Endothelial cell of umbilical vein (primary cell): Measurements from ENCODE around the gene ZBTB39. TPM values are rescaled to one million over a fixed set of nuclear protein-coding genes. Genes with fewer than 3 reads are reported as not detected.

ENCODE experiments used
- BruUV-seq: library from RNA; stranded (reverse); fragments of 400-500 nt; replicated peaks from 2 replicates; lab custom pipeline; 2021; lab: Mats Ljungman, UMichigan
- CTCF ChIA-PET: fragments of 300-600, 350-600 bp; sonication (Branson Sonifier 250); formaldehyde crosslinking; loops from one replicate; lab custom pipeline; 2021; ENCODE audit warnings: antibody characterized with exemption, inconsistent platforms; lab: Charles Lee
- POLR2A ChIA-PET: fragments of 300-600, 350-600 bp; sonication (Branson Sonifier 250); formaldehyde crosslinking; loops from one replicate; lab custom pipeline; 2021; ENCODE audit warnings: antibody characterized with exemption, inconsistent platforms; lab: Charles Lee
- DNase-seq: peaks from one replicate; pipeline ENCODE4 v3.0.0-alpha.2; 2011; ENCODE audit warnings: low read depth, low spot score
- FAIRE-seq: peaks from 2 replicates; lab custom pipeline; 2011; peaks lifted over from hg19 to GRCh38; lab: Jason Lieb, UNC
- H2AFZ ChIP-seq: 2 replicates; pipeline ENCODE4 v1.6.0; 2012; ENCODE audit warnings: low read depth, low read length, control low read depth, inconsistent platforms
- H3K27ac ChIP-seq: 2 replicates; pipeline ENCODE4 v1.5.1; 2011; ENCODE audit warnings: low read depth, mild to moderate bottlenecking, control low read depth, low read length, moderate library complexity; ENCODE audit not compliant: insufficient read depth
- H3K27me3 ChIP-seq, 2 experiments: 2 replicates each; pipeline versions ENCODE4 v1.6.0 to v1.6.1; 2011; ENCODE audit warnings: low read length in 2 of 2, mixed read lengths in 1 of 2; ENCODE audit not compliant: control insufficient read depth in 2 of 2, insufficient read depth in 2 of 2
- H3K36me3 ChIP-seq, 2 experiments: 2 replicates in 1 of 2; 3 replicates in 1 of 2; pipeline ENCODE4 v1.5.1; 2011; ENCODE audit warnings: low read length in 2 of 2, mild to moderate bottlenecking in 1 of 2, moderate library complexity in 1 of 2; ENCODE audit not compliant: control insufficient read depth in 2 of 2, insufficient read depth in 2 of 2; ENCODE audit errors: extremely low read depth in 1 of 2
- H3K4me1 ChIP-seq: 3 replicates; pipeline ENCODE4 v1.5.1; 2011; ENCODE audit warnings: mild to moderate bottlenecking, low read length; ENCODE audit not compliant: control insufficient read depth, insufficient read depth; ENCODE audit errors: extremely low read depth
- H3K4me2 ChIP-seq: 2 replicates; pipeline ENCODE4 v1.6.1; 2011; ENCODE audit warnings: low read length, control low read depth, mixed read lengths; ENCODE audit not compliant: insufficient read depth
- H3K4me3 ChIP-seq, 3 experiments: fragments of 200-600 bp in 1 of 3; sonication (generic), shearing (Covaris generic) in 1 of 3; replicated peaks in 1 of 3; 2 replicates each; pipeline ENCODE4 v1.5.1; 2011 to 2016; ENCODE audit warnings: control low read depth in 3 of 3, low read length in 3 of 3, mild to moderate bottlenecking in 2 of 3, inconsistent platforms in 1 of 3, low read depth in 1 of 3, moderate library complexity in 1 of 3; ENCODE audit not compliant: insufficient read depth in 1 of 3
- H3K79me2 ChIP-seq: 2 replicates; pipeline ENCODE4 v1.6.0; 2012; ENCODE audit warnings: low read length, inconsistent platforms; ENCODE audit not compliant: control insufficient read depth, insufficient read depth
- H3K9ac ChIP-seq: replicated peaks from 2 replicates; pipeline ENCODE3; 2011; ENCODE audit warnings: low read length, control low read depth; ENCODE audit not compliant: insufficient read depth; ENCODE audit errors: extremely low read depth
- H3K9me1 ChIP-seq: replicated peaks from 3 replicates; pipeline ENCODE4 v1.6.0; 2011; ENCODE audit warnings: mild to moderate bottlenecking, low read length; ENCODE audit not compliant: control insufficient read depth, insufficient read depth; ENCODE audit errors: extremely low read depth
- H3K9me3 ChIP-seq: replicated peaks from 2 replicates; pipeline ENCODE4 v1.5.1; 2012; ENCODE audit warnings: low read length, inconsistent platforms; ENCODE audit not compliant: control insufficient read depth, insufficient read depth
- H4K20me1 ChIP-seq: replicated peaks from 2 replicates; pipeline ENCODE3; 2011; ENCODE audit warnings: mild to moderate bottlenecking, low read length; ENCODE audit not compliant: control insufficient read depth, insufficient read depth; ENCODE audit errors: extremely low read depth
- EZH2 ChIP-seq: IDR thresholded peaks from 2 replicates; pipeline ENCODE4 v1.6.1; 2012; ENCODE audit warnings: borderline replicate concordance, low read depth, mild to moderate bottlenecking, moderate library complexity, low read length, inconsistent platforms; ENCODE audit not compliant: severe bottlenecking
- FOS ChIP-seq: IDR thresholded peaks from 2 replicates; pipeline ENCODE4 v1.6.1; 2011; ENCODE audit warnings: mild to moderate bottlenecking, low read length, moderate library complexity, borderline replicate concordance; ENCODE audit not compliant: insufficient read depth
- GATA2 ChIP-seq: IDR thresholded peaks from 2 replicates; pipeline ENCODE4 v1.7.0; 2011; ENCODE audit warnings: low read depth, mild to moderate bottlenecking, moderate library complexity, mixed read lengths, low read length; ENCODE audit not compliant: insufficient read length, insufficient read depth
- JUN ChIP-seq: IDR thresholded peaks from 2 replicates; pipeline ENCODE4 v1.6.1; 2011; ENCODE audit warnings: borderline replicate concordance, low read depth; ENCODE audit not compliant: insufficient read length, insufficient read depth
- MYC ChIP-seq: IDR thresholded peaks from one replicate; pipeline ENCODE4 v1.6.1; 2011; ENCODE audit warnings: mild to moderate bottlenecking, low read depth, low read length
- POLR2A ChIP-seq: IDR thresholded peaks from 2 replicates; pipeline ENCODE4 v1.6.1; 2012; ENCODE audit warnings: low read depth, mild to moderate bottlenecking, control low read depth, low read length
- POLR2AphosphoS5 ChIP-seq: IDR thresholded peaks from 2 replicates; pipeline ENCODE4 v1.6.1; 2012; ENCODE audit warnings: low read depth, mild to moderate bottlenecking, control low read depth, low read length, moderate library complexity; ENCODE audit not compliant: insufficient read depth
- dilution Hi-C: fragments of 300-500 bp; cut with MboI; formaldehyde crosslinking; loops from one replicate; pipeline ENCODE4 v1.15.0; 2019; ENCODE audit warnings: low sequenced_read_pairs; ENCODE audit not compliant: extremely low pct_ligation_motif_present
- intact Hi-C: fragments of 100-400 bp; cut with micrococcal nuclease; formaldehyde crosslinking; loops from one replicate; pipeline ENCODE4 v1.10.0; 2022
- polyA plus RNA-seq, 4 experiments: library from polyadenylated mRNA; depleted of rRNA in 3 of 4; stranded (reverse) in 3 of 4; unstranded in 1 of 4; fragments of >200 nt; gene quantifications; 2 replicates each; pipeline versions ENCODE4 v1.2.1 to v1.2.3, GENCODE V29; 2011 to 2012; ENCODE audit warnings: missing spikeins in 1 of 4
- total RNA-seq: library from RNA; stranded (reverse); gene quantifications from 2 replicates; pipeline ENCODE4 v1.2.3, GENCODE V29; 2021
- TF ChIP-seq, protein P1 (sequence below): IDR thresholded peaks from 2 replicates; pipeline ENCODE4 v1.6.1; 2011; ENCODE audit not compliant: insufficient read depth, insufficient read length
- TF ChIP-seq, protein P2 (sequence below), 2 donors: IDR thresholded peaks; 1 replicate in 1 of 2; 2 replicates in 1 of 2; pipeline ENCODE4 v1.5.1; 2011; ENCODE audit warnings: low read length in 2 of 2, mild to moderate bottlenecking in 2 of 2, moderate library complexity in 2 of 2, control low read depth in 1 of 2, inconsistent platforms in 1 of 2, low read depth in 1 of 2; ENCODE audit not compliant: insufficient read depth in 1 of 2; ENCODE audit errors: extremely low read depth in 1 of 2

Gene ZBTB39
- total and polyA plus RNA-seq, 2 donors (not counting 3 experiments of a cell fraction or from before 2014, with no cell fraction given) = 5.9 to 8.5 TPM

DNA sequence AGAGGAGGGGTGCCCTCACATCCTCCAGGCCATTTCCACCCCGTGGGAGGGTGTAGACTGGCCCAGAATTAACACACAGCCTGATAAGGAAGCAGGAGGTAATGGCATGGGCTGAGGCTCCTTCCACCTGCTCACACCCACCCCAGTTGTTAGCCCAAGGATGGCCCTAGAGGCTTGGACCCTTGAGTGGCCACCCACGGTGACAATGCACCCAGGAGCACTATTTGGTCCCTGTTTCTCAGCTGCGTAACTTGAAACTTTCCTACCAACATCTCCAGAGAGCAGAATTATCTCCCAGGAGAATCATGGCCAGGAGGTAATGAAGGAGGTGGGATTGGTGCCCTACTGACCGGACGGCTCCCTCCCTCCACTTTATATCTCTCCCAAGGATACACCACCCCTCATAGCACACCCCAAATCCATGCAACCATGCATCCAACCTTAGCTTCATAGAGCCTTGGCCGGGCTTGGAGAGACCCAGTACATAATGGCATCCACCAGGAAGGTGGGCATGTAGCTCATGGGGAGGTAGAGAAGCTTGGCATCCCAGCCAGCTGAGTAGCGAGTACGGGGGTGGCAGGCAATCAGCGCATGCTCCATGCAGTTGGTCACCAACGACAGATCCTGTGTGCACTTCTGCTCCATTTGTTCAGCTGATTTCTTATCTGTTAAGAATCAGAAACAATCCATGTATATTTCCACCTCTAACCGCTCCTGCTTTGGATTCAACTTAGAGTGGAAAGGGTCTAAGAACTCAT, 54.6 kb downstream of the ZBTB39 start:
- peaks cover 6% of the 10 kb centered on the region in 2 experiments for H3K27me3 ChIP-seq
- H3K27ac ChIP-seq = no peak overlapping the region
- DNase-seq (no peak), FAIRE-seq (no peak)
- TF ChIP-seq, protein P1, sequence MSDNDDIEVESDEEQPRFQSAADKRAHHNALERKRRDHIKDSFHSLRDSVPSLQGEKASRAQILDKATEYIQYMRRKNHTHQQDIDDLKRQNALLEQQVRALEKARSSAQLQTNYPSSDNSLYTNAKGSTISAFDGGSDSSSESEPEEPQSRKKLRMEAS = no peak
- TF ChIP-seq FOS (no peak), JUN (no peak), POLR2AphosphoS5 (no peak), GATA2 (no peak), MYC (no peak), EZH2 (no peak), POLR2A (no peak)
- TF ChIP-seq, protein P2, sequence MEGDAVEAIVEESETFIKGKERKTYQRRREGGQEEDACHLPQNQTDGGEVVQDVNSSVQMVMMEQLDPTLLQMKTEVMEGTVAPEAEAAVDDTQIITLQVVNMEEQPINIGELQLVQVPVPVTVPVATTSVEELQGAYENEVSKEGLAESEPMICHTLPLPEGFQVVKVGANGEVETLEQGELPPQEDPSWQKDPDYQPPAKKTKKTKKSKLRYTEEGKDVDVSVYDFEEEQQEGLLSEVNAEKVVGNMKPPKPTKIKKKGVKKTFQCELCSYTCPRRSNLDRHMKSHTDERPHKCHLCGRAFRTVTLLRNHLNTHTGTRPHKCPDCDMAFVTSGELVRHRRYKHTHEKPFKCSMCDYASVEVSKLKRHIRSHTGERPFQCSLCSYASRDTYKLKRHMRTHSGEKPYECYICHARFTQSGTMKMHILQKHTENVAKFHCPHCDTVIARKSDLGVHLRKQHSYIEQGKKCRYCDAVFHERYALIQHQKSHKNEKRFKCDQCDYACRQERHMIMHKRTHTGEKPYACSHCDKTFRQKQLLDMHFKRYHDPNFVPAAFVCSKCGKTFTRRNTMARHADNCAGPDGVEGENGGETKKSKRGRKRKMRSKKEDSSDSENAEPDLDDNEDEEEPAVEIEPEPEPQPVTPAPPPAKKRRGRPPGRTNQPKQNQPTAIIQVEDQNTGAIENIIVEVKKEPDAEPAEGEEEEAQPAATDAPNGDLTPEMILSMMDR (IDR thresholded peaks at IDR 0.05; ENCODE audit: extremely low read depth in 1 of 2, insufficient read depth in 1 of 2, low read depth in 1 of 2, low read length in 2 of 2) = no peak
- no peaks in the 10 kb centered on the region for H3K36me3 ChIP-seq
- no TSS peak for BruUV-seq
- intact Hi-C loops (no loop called here), dilution Hi-C loops (no loop called here)
- no peak overlapping the region for H3K9ac ChIP-seq
- H3K79me2 ChIP-seq = no peaks in the 10 kb centered on the region
- H4K20me1 ChIP-seq = no peaks in the 10 kb centered on the region
- no peak overlapping the region for H3K4me3 ChIP-seq
- ChIA-PET CTCF (no interaction called here), POLR2A (no interaction called here)
- no peak overlapping the region for H2AFZ ChIP-seq
- no peaks in the 10 kb centered on the region for H3K4me1 ChIP-seq
- H3K9me1 ChIP-seq = no peaks in the 10 kb centered on the region
- H3K4me2 ChIP-seq = no peak overlapping the region
- H3K9me3 ChIP-seq = no peaks in the 10 kb centered on the region
